ENCODE measurements around the gene TIMM50. TPM values are rescaled to one million over a fixed set of nuclear protein-coding genes. Genes with fewer than 3 reads are reported as not detected.

The TIMM50 gene
- total RNA-seq, 4 donors from 2014 or later: 35.0 to 41.9 (median 37.1) TPM

GRCh38 chr19:39469036-39469435, 11.6 kb upstream of the TIMM50 start:
- H3K4me3 ChIP-seq (ENCODE audit: low read depth, poor library complexity, severe bottlenecking): no peak overlapping the region
- no peak for TF ChIP-seq CTCF (IDR thresholded peaks at IDR 0.05)
- TF ChIP-seq POLR2A (IDR thresholded peaks at IDR 0.05): no peak
- 85 to 93% methylated on average over 11 of the region's 11 CpGs for WGBS, 2 donors
- no peak for DNase-seq (ENCODE audit: low spot score in 2 of 2)
- intact Hi-C loops (cut with DNase I; ENCODE audit: low total_unique reads): no loop called here

GRCh38 chr19:39469567-39469966, 11.1 kb upstream of the TIMM50 start:
- TF ChIP-seq POLR2A (IDR thresholded peaks at IDR 0.05) (no peak), CTCF (IDR thresholded peaks at IDR 0.05) (no peak)
- intact Hi-C loops (cut with DNase I; ENCODE audit: low total_unique reads): no loop called here
- 88 to 89% methylated on average over 6 of the region's 6 CpGs for WGBS, 2 donors
- DNase-seq (ENCODE audit: low spot score in 2 of 2): no peak
- H3K4me3 ChIP-seq (ENCODE audit: low read depth, poor library complexity, severe bottlenecking): no peak overlapping the region

- intact Hi-C loops (cut with DNase I; ENCODE audit: low total_unique reads): no loop called here
- 82 to 90% methylated on average over 7 of the region's 7 CpGs for whole genome bisulfite sequencing, 2 donors
- H3K4me3 ChIP-seq (ENCODE audit: low read depth, poor library complexity, severe bottlenecking): no peak overlapping the region
- no peak for TF ChIP-seq POLR2A (IDR thresholded peaks at IDR 0.05)
- no peak for TF ChIP-seq CTCF (IDR thresholded peaks at IDR 0.05)
- no peak for DNase-seq (ENCODE audit: low spot score in 2 of 2)
Measured at GRCh38 chr19:39470724-39471339, 9.8 kb upstream of the TIMM50 start.

GRCh38 chr19:39471756-39472536, 8.7 kb upstream of the TIMM50 start:
- TF ChIP-seq CTCF (IDR thresholded peaks at IDR 0.05) (no peak), POLR2A (IDR thresholded peaks at IDR 0.05) (no peak)
- WGBS, 2 donors: 80 to 83% methylated on average over 8 of the region's 8 CpGs
- DNase-seq (ENCODE audit: low spot score in 2 of 2): no peak
- intact Hi-C loops (cut with DNase I; ENCODE audit: low total_unique reads): no loop called here
- no peak overlapping the region for H3K4me3 ChIP-seq (ENCODE audit: low read depth, poor library complexity, severe bottlenecking)

GRCh38 chr19:39472746-39473442, 7.7 kb upstream of the TIMM50 start:
- WGBS, 2 donors: 83 to 87% methylated on average over 29 to 32 of the region's 32 CpGs
- intact Hi-C loops (cut with DNase I; ENCODE audit: low total_unique reads): no loop called here
- TF ChIP-seq POLR2A (IDR thresholded peaks at IDR 0.05) (no peak), CTCF (IDR thresholded peaks at IDR 0.05) (no peak)
- no peak overlapping the region for H3K4me3 ChIP-seq (ENCODE audit: low read depth, poor library complexity, severe bottlenecking)
- DNase-seq (ENCODE audit: low spot score in 2 of 2): no peak

Data from lower leg skin (tissue), 4 donors.